Common myeloid progenitor, CD34-positive (primary cell): ENCODE results near the gene RACGAP1.
A peak's percentile ranks its signal among the peaks of the same experiment; 100 is the strongest.

Experiments used
- CTCF ChIA-PET: fragments of 350-600 bp; sonication (Branson Sonifier 250); formaldehyde crosslinking; loops from one replicate; lab custom pipeline; 2021; ENCODE audit warnings: antibody characterized with exemption; lab: Charles Lee
- POLR2A ChIA-PET: fragments of 350-600 bp; sonication (Branson Sonifier 250); formaldehyde crosslinking; loops from one replicate; lab custom pipeline; 2021; ENCODE audit warnings: antibody characterized with exemption; lab: Charles Lee
- DNase-seq, 3 donors: peaks; one replicate each; pipeline versions ENCODE4 v3.0.0 to v3.0.0-alpha.2; 2013
- H3K27ac ChIP-seq, 2 experiments: 1 replicate in 1 of 2; 2 replicates in 1 of 2; pipeline ENCODE4 v1.7.0; 2013; ENCODE audit warnings: inconsistent platforms in 2 of 2, low read length in 2 of 2, mild to moderate bottlenecking in 2 of 2, low read depth in 1 of 2, moderate library complexity in 1 of 2; ENCODE audit not compliant: severe bottlenecking in 2 of 2, insufficient read depth in 1 of 2, poor library complexity in 1 of 2
- H3K27me3 ChIP-seq, 5 experiments: replicated peaks in 2 of 5; 1 replicate in 3 of 5; 2 replicates in 2 of 5; pipeline versions ENCODE4 v1.6.1 to v1.7.0; 2013; ENCODE audit warnings: low read length in 4 of 5, mild to moderate bottlenecking in 2 of 5, moderate library complexity in 2 of 5, inconsistent platforms in 1 of 5; ENCODE audit not compliant: insufficient read depth in 5 of 5, control insufficient read depth in 4 of 5
- H3K36me3 ChIP-seq, 4 experiments: 1 replicate in 2 of 4; 2 replicates in 2 of 4; pipeline versions ENCODE4 v1.6.1 to v1.7.0; 2013; ENCODE audit warnings: low read length in 3 of 4, control low read depth in 1 of 4, mild to moderate bottlenecking in 1 of 4; ENCODE audit not compliant: control insufficient read depth in 4 of 4, insufficient read depth in 4 of 4
- H3K4me1 ChIP-seq, 4 experiments: 1 replicate in 3 of 4; 2 replicates in 1 of 4; pipeline versions ENCODE4 v1.6.1 to v1.7.1; 2013; ENCODE audit warnings: low read length in 3 of 4, mild to moderate bottlenecking in 3 of 4, control low read depth in 1 of 4, inconsistent platforms in 1 of 4, moderate library complexity in 1 of 4; ENCODE audit not compliant: control insufficient read depth in 4 of 4, insufficient read depth in 4 of 4; ENCODE audit errors: control extremely low read depth in 1 of 4
- H3K4me3 ChIP-seq, 7 experiments: 1 replicate in 4 of 7; 2 replicates in 3 of 7; pipeline versions ENCODE4 v1.5.1 to v1.7.0; 2013; ENCODE audit warnings: mild to moderate bottlenecking in 7 of 7, low read length in 6 of 7, moderate library complexity in 6 of 7, inconsistent platforms in 2 of 7, low read depth in 2 of 7, control low read depth in 1 of 7; ENCODE audit not compliant: insufficient read depth in 4 of 7, control insufficient read depth in 1 of 7; ENCODE audit errors: extremely low read depth in 1 of 7
- H3K9me3 ChIP-seq, 5 experiments: 1 replicate in 4 of 5; 2 replicates in 1 of 5; pipeline versions ENCODE4 v1.6.1 to v1.7.1; 2013; ENCODE audit warnings: low read length in 4 of 5, mild to moderate bottlenecking in 2 of 5, inconsistent platforms in 1 of 5, low read depth in 1 of 5, moderate library complexity in 1 of 5; ENCODE audit not compliant: control insufficient read depth in 4 of 5, insufficient read depth in 2 of 5; ENCODE audit errors: control extremely low read depth in 1 of 5
- WGBS: methylation state at CpG from one replicate; pipeline ENCODE4 v1.1.5; 2013; ENCODE audit not compliant: insufficient coverage; 5-methylcytosine and 5-hydroxymethylcytosine counted together

The RACGAP1 gene

DNA sequence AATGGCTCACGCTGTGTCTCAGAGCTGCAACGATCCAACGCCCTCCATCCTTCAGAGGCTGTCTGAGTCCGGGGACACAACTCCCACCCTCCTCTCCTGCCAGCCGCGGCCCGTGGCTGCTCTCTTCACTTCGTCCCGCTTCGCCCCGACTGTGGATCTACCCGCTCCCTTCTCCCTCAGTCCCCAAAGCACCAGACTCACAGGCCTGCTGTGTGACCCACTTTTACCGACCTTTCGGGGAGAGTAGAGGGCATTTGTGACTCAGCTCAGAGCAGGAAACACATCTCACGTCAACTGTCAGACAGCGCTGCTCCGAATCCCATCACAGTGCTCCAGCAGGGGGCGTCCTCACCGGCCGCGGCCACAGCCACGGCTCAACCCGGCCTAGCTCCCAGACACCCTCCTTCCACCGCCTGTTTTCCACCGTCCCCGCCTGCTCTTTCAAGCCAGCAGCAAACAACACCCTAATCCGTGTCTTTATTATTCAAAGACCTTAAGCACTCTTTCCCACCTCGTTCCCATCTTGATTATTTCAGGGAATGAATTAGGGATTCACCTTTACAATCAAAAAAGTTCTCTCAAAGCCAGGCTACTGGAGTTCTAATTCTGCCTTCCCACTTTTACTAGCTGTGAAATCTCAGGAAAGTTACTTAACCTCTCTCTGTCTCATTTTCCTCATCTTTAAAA lies 79.8 kb downstream of the RACGAP1 start:
- peaks cover 0 to 63% (median 20%) of the 10 kb centered on the region in 5 experiments for H3K27me3 ChIP-seq
- no peak overlapping the region for H3K27ac ChIP-seq
- CTCF ChIA-PET = interaction anchor here (0.6 to 6.4 kb wide), 35 partner anchors 8 to 338 kb away, joined by 3 to 44 read pairs (median 4); partner anchors contain the start of genes AQP5 and LIMA1
- H3K4me1 ChIP-seq = peaks cover 2 to 6% (median 3%) of the 10 kb centered on the region in 4 experiments
- H3K9me3 ChIP-seq = no peaks in the 10 kb centered on the region
- H3K36me3 ChIP-seq = no peaks in the 10 kb centered on the region
- POLR2A ChIA-PET = no interaction called here
- H3K4me3 ChIP-seq = peak overlapping the region in 4 of 7 experiments; percentile 21 to 64 (median 57)
- 5% methylated on average over 25 of the region's 28 CpGs for WGBS
- peak; percentile 71 to 79 (median 78) for DNase-seq

DNA sequence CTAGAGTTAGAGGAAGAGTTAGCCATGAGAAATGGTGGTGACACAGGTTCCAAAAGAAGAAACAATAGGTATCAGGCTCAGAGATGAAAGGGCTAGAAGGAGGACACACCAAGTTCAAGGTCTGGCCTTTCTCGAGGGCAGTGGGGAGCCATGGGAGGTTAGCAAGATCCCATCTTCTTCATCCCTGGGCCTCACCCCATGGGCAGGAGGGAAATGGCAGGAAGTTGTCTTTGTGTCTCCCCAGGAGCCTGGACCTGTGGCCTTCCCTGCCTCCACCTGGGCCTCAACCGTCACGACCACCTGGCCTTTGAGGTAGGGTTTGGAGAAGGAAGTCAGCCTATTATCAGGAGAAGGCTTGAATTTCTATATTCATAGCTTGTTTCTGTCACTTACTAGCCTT lies 80.6 kb downstream of the RACGAP1 start:
- Histone ChIP-seq H3K27ac (no peak overlapping the region), H3K9me3 (no peaks in the 10 kb centered on the region), H3K4me1 (peaks cover 2 to 6% (median 3%) of the 10 kb centered on the region in 4 experiments), H3K4me3 (no peak overlapping the region), H3K27me3 (peaks cover 0 to 56% (median 20%) of the 10 kb centered on the region in 5 experiments), H3K36me3 (no peaks in the 10 kb centered on the region)
- POLR2A ChIA-PET = no interaction called here
- CTCF ChIA-PET = interaction anchor here (0.8 to 6.4 kb wide), 12 partner anchors 8 to 126 kb away, joined by 3 to 44 read pairs (median 6); partner anchors contain the start of gene AQP5
- no peak for DNase-seq
- no CpG with 5 or more reads among the region's 3 CpGs for WGBS

DNA sequence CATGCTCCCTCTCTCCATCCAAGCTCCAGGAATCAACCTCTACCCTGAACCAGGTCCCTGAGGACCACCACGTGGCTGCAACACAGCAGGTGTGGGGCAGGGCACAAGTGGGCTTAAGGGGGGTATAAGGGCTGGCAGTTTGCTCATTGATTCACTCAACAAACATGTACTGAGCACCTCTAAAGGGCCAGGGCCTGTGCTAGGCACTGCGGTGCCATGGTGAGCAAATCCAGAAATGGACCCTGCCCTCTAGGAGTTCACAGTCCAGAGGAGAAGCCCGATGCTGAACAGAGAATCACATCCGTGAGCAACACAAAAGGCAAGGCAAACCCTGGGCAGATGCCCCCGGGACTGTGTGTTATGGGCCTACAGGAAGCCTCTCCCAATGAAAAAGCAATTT lies 81.2 kb downstream of the RACGAP1 start:
- no peaks in the 10 kb centered on the region for H3K9me3 ChIP-seq
- CTCF ChIA-PET = interaction anchor here (0.7 to 2.5 kb wide), 5 partner anchors 15 to 77 kb away, joined by 3 to 9 read pairs (median 4); no protein-coding TSS in a partner anchor
- WGBS = 87% methylated on average over 4 of the region's 5 CpGs
- peaks cover 0 to 49% (median 20%) of the 10 kb centered on the region in 5 experiments for H3K27me3 ChIP-seq
- no peak overlapping the region for H3K4me3 ChIP-seq
- H3K27ac ChIP-seq = no peak overlapping the region
- no peaks in the 10 kb centered on the region for H3K36me3 ChIP-seq
- peaks cover 2 to 6% (median 3%) of the 10 kb centered on the region in 4 experiments for H3K4me1 ChIP-seq
- no peak for DNase-seq
- POLR2A ChIA-PET = no interaction called here

DNA sequence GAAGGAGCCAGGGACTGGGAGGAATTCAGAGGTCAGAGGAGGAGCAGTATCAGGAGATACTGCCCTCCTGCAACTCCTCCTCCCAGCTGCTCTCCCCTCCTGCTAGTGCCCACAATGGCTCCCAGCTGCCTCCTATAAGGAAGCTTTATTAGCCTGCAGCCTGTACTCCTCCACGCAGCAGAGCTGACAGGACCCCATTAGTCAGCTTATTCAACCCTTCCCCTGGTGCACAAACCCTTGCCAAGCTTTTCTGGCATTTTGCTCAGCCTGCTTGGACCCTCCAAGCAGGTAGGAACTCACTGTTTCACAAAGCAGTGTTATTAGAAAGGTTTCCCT lies 81.7 kb downstream of the RACGAP1 start:
- ChIA-PET POLR2A (no interaction called here), CTCF (interaction anchor here (0.7 to 2.5 kb wide), 7 partner anchors 12 to 77 kb away, joined by 3 to 9 read pairs (median 4); no protein-coding TSS in a partner anchor)
- no peak overlapping the region for H3K27ac ChIP-seq
- WGBS = 100% methylated on average over 1 of the region's 1 CpG
- no peak overlapping the region for H3K4me3 ChIP-seq
- no peaks in the 10 kb centered on the region for H3K36me3 ChIP-seq
- H3K9me3 ChIP-seq = no peaks in the 10 kb centered on the region
- peaks cover 2 to 6% (median 3%) of the 10 kb centered on the region in 4 experiments for H3K4me1 ChIP-seq
- no peak for DNase-seq
- peaks cover 0 to 45% (median 17%) of the 10 kb centered on the region in 5 experiments for H3K27me3 ChIP-seq

DNA sequence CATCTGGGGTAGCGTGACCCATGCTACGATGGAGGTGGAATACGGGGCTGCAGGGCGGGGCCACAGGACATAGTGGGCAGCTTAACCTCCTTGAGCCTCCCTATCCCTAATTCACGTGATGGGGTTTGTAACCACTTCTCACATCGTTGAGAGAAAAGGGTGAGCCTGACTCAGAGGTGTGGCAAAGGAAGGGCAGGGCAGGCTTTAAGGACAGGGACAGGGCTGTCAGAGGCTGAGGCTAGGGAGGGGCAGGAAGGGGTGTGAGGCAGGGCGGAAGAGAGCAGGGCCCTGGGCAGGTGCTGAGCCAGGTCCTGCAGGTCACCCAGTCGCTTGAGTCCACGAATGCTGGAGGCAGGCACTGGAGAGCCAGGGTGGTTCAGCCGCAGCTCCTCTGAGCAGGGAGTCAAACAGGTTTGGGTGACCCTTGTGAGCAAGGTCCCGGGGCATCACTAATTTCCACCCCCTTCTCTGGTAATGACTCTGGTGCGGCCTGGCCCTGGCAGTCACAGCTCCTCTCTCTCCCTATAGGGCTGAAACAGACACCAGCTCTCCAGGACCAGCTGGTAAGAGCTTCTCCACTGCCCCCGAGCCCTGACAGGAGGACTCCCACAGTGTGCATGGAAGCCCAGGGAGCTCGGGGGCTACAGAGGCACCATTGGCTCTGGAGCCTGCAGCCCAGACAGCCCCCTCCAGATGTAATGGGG lies 82.2 kb downstream of the RACGAP1 start:
- POLR2A ChIA-PET = no interaction called here
- no peaks in the 10 kb centered on the region for H3K9me3 ChIP-seq
- H3K27me3 ChIP-seq = peaks cover 0 to 40% (median 16%) of the 10 kb centered on the region in 5 experiments
- DNase-seq = no peak
- no peak overlapping the region for H3K4me3 ChIP-seq
- peaks cover 2 to 6% (median 3%) of the 10 kb centered on the region in 4 experiments for H3K4me1 ChIP-seq
- 91% methylated on average over 14 of the region's 14 CpGs for WGBS
- H3K27ac ChIP-seq = no peak overlapping the region
- no peaks in the 10 kb centered on the region for H3K36me3 ChIP-seq
- CTCF ChIA-PET = interaction anchor here (0.7 to 2.5 kb wide), 10 partner anchors 11 to 76 kb away, joined by 3 to 9 read pairs (median 4); partner anchors contain the start of gene AQP5

DNA sequence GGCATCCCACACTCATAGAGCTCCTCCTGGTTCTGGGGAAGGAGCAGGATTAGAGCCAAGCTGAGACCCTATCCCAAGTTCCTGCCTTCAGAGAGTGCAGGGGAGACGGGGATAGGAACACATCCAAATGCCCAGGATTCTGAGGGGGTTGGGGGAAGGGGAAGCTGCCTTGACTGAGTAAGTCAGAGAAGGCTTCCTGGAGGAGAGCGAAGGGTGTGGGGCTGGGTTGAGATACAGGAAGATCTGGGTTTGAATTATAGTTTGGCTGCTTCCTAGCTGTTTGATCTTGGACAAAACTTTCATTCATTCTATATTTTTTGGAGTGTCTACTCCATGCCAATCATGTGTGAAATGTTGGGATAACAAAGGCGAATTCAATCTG lies 82.8 kb downstream of the RACGAP1 start:
- H3K27me3 ChIP-seq = peaks cover 0 to 34% (median 13%) of the 10 kb centered on the region in 5 experiments
- ChIA-PET POLR2A (no interaction called here), CTCF (interaction anchor here (0.8 to 2.5 kb wide), 7 partner anchors 10 to 76 kb away, joined by 3 to 9 read pairs (median 4); partner anchors contain the start of gene AQP5)
- no peak overlapping the region for H3K4me3 ChIP-seq
- H3K4me1 ChIP-seq = peaks cover 2 to 6% (median 3%) of the 10 kb centered on the region in 4 experiments
- no peaks in the 10 kb centered on the region for H3K9me3 ChIP-seq
- no peak for DNase-seq
- H3K36me3 ChIP-seq = no peaks in the 10 kb centered on the region
- H3K27ac ChIP-seq = no peak overlapping the region
- WGBS = 100% methylated on average over 3 of the region's 3 CpGs
